AG20443 (cell line): ENCODE data around the gene VAPB.
"Not testable (repeated sequence)": the region's sequence is repeated elsewhere in the genome, so short reads cannot be mapped to it uniquely, and the experiment has no call there.

ENCODE experiments used
- DNase-seq: peaks from one replicate; pipeline ENCODE4 v3.0.0; 2012; ENCODE audit warnings: low spot score, mixed read lengths

Gene VAPB

GRCh38 chr20:58388882-58389323 lies at the start of gene VAPB:
TSS of gene VAPB (plus strand) at chr20:58389229. CDS start at chr20:58389460, 231 bp downstream.
- peak; percentile 99 for DNase-seq

- no peak for DNase-seq
Observed at GRCh38 chr20:58339741-58340140, 49.3 kb upstream of the VAPB start.

- no peak for DNase-seq
Observed at GRCh38 chr20:58340151-58340550, 48.9 kb upstream of the VAPB start.

- DNase-seq: no peak
Observed at GRCh38 chr20:58340853-58341252, 48.2 kb upstream of the VAPB start.

- DNase-seq: peak; percentile 49
Observed at GRCh38 chr20:58342104-58342945, 46.7 kb upstream of the VAPB start.

- peak; percentile 57 for DNase-seq
Observed at GRCh38 chr20:58344741-58345140, 44.3 kb upstream of the VAPB start.

GRCh38 chr20:58349570-58349969 lies 39.5 kb upstream of the VAPB start:
- peak; percentile 77 for DNase-seq

- no peak for DNase-seq
Observed at GRCh38 chr20:58352468-58352867, 36.6 kb upstream of the VAPB start.

GRCh38 chr20:58359441-58359840 lies 29.6 kb upstream of the VAPB start:
- peak; percentile 25 for DNase-seq

GRCh38 chr20:58360936-58361335 lies 28.1 kb upstream of the VAPB start:
- DNase-seq: no peak

- DNase-seq: peak; percentile 72
Observed at GRCh38 chr20:58361481-58362205, 27.4 kb upstream of the VAPB start.

- no peak for DNase-seq
Observed at GRCh38 chr20:58362206-58362516, 26.9 kb upstream of the VAPB start.

GRCh38 chr20:58362970-58363369 lies 26.1 kb upstream of the VAPB start:
- DNase-seq: no peak

- no peak for DNase-seq
Observed at GRCh38 chr20:58366866-58367265, 22.2 kb upstream of the VAPB start.

GRCh38 chr20:58372806-58373205 lies 16.2 kb upstream of the VAPB start:
- no peak for DNase-seq

GRCh38 chr20:58373296-58373695 lies 15.7 kb upstream of the VAPB start:
- not testable (repeated sequence) for DNase-seq

GRCh38 chr20:58374027-58374850 lies 14.8 kb upstream of the VAPB start:
- no peak for DNase-seq

- DNase-seq: peak; percentile 74
Observed at GRCh38 chr20:58374906-58375758, 13.9 kb upstream of the VAPB start.

- DNase-seq: no peak
Observed at GRCh38 chr20:58375759-58376352, 13.2 kb upstream of the VAPB start.

GRCh38 chr20:58377017-58377416 lies 12.0 kb upstream of the VAPB start:
- no peak for DNase-seq

GRCh38 chr20:58377766-58378401 lies 11.1 kb upstream of the VAPB start:
- DNase-seq: no peak
